ENCODE results near the gene CHAD.

CHAD gene

DNA sequence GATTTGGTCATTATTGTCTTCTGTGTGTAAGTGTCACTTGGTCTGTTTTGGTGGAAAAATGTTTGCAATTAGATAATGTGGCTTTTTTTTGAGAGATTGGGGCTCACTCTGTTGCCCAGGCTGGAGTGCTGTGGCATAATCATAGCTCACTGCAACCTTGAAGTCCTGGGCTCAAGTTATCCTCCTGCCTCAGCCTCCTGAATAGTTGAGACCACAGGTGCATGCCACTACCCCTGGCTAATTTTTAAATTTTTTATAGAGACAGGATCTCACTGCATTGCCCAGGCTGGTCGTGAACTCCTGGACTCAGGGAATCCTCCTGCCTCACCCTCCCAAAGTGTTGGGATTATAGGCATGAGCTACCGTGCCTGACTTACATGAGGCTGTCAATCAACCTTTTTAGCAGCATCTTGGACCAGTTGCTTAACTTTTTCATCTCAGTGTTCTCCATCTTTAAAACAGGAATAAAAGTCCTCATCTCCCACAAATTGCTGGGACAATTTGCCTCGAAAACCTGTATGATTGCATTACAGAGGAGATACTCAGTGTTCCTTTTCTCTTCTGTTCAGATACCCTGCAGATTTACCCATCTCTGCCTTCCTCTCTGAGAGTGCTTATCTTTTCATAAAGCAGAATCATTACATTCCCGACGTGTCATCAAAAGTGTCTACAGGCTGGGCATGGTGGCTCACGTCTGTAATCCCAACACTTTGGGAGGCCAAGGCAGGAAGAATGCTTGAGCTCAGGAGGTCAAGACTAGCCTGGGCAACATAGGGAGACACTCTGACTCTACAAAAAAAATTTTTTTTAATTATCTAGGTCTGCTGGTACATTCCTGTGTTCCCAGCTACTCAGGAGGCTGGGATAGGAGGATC lies 23.6 kb downstream of the CHAD start:
- DNase-seq = no peak
- Histone ChIP-seq H3K4me1 (peaks cover 0 to 22% (median 4%) of the 10 kb centered on the region in 4 donors), H3K27me3 (no peaks in the 10 kb centered on the region), H3K9me3 (no peaks in the 10 kb centered on the region), H3K4me3 (no peak overlapping the region), H3K27ac (no peak overlapping the region), H3K36me3 (peaks cover 0 to 5% (median 0%) of the 10 kb centered on the region in 3 donors)
- intact Hi-C loops (cut with DNase I; ENCODE audit: low total_unique reads) = no loop called here
- TF ChIP-seq, protein P1, sequence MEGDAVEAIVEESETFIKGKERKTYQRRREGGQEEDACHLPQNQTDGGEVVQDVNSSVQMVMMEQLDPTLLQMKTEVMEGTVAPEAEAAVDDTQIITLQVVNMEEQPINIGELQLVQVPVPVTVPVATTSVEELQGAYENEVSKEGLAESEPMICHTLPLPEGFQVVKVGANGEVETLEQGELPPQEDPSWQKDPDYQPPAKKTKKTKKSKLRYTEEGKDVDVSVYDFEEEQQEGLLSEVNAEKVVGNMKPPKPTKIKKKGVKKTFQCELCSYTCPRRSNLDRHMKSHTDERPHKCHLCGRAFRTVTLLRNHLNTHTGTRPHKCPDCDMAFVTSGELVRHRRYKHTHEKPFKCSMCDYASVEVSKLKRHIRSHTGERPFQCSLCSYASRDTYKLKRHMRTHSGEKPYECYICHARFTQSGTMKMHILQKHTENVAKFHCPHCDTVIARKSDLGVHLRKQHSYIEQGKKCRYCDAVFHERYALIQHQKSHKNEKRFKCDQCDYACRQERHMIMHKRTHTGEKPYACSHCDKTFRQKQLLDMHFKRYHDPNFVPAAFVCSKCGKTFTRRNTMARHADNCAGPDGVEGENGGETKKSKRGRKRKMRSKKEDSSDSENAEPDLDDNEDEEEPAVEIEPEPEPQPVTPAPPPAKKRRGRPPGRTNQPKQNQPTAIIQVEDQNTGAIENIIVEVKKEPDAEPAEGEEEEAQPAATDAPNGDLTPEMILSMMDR (IDR thresholded peaks at IDR 0.05) = no peak

- Histone ChIP-seq H3K27me3 (no peaks in the 10 kb centered on the region), H3K9me3 (no peaks in the 10 kb centered on the region), H3K4me1 (peaks cover 0 to 23% (median 4%) of the 10 kb centered on the region in 4 donors), H3K27ac (no peak overlapping the region), H3K36me3 (no peaks in the 10 kb centered on the region), H3K4me3 (no peak overlapping the region)
- no peak for DNase-seq
- intact Hi-C loops (cut with DNase I; ENCODE audit: low total_unique reads) = no loop called here
- TF ChIP-seq, protein P1 (IDR thresholded peaks at IDR 0.05) = no peak
Measured at GRCh38 chr17:50443505-50443974, 25.1 kb downstream of the CHAD start.

DNA sequence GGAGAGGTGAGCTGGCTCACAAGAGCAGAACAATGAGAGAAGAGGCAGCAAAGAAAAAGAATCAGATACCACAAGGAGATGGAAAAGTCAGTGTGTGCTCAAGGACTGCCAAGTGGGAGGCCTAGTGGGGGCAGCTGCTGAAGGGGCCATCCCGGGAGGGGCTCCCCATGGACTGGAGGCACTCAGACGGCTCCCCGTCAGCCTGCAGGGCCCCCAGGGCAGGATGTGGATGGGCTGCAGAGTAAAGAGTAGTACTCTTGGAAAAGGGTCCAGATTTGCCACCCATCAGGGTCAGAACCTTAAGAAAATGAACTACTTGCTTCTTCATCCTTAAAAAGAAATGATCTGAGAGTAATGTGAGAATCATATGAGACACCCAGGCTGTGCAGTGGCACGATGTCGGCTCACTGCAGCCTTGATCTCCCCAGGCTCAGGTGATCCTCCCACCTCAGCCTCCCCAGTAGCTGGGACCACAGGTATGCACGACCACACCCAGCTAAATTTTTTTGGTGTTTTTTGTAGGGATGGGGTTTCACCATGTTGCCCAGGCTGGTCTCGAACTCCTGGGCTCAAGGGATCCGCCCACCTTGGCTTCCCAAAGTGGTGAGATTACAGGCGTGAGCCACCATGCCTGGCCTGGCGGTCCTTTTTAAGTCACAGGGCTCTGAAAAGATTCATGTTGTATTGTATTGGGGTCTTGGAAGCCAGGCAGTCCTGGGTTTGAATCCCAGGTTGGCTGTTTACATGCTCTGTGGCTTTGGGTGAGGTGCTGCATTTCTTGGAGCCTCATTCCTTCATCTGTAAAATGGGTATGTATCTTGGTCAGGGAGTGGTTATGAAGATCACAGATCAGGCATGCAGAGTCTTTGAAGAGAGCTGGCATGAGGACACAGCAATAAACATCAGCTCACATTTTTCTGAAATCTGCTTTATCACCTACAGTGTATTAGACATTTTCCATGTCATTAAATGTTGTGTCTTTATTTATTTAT lies 27.5 kb downstream of the CHAD start:
- no peak for DNase-seq
- no peaks in the 10 kb centered on the region for H3K27me3 ChIP-seq
- TF ChIP-seq, protein P1 (IDR thresholded peaks at IDR 0.05) = no peak
- no peaks in the 10 kb centered on the region for H3K36me3 ChIP-seq
- no peak overlapping the region for H3K27ac ChIP-seq
- intact Hi-C loops (cut with DNase I; ENCODE audit: low total_unique reads) = no loop called here
- H3K4me3 ChIP-seq = no peak overlapping the region
- peaks cover 0 to 23% (median 4%) of the 10 kb centered on the region in 4 donors for H3K4me1 ChIP-seq
- H3K9me3 ChIP-seq = no peaks in the 10 kb centered on the region

- TF ChIP-seq, protein P1 (IDR thresholded peaks at IDR 0.05) = no peak
- H3K27ac ChIP-seq = no peak overlapping the region
- H3K27me3 ChIP-seq = no peaks in the 10 kb centered on the region
- H3K9me3 ChIP-seq = no peaks in the 10 kb centered on the region
- intact Hi-C loops (cut with DNase I; ENCODE audit: low total_unique reads) = no loop called here
- H3K36me3 ChIP-seq = no peaks in the 10 kb centered on the region
- H3K4me1 ChIP-seq = peaks cover 0 to 23% (median 4%) of the 10 kb centered on the region in 4 donors
- no peak overlapping the region for H3K4me3 ChIP-seq
- no peak for DNase-seq
Measured at GRCh38 chr17:50440172-50440837, 28.4 kb downstream of the CHAD start.

GRCh38 chr17:50439008-50439407 lies 29.7 kb downstream of the CHAD start:
- intact Hi-C loops (cut with DNase I; ENCODE audit: low total_unique reads) = no loop called here
- no peaks in the 10 kb centered on the region for H3K9me3 ChIP-seq
- peaks cover 0 to 23% (median 4%) of the 10 kb centered on the region in 4 donors for H3K4me1 ChIP-seq
- H3K4me3 ChIP-seq = no peak overlapping the region
- H3K27ac ChIP-seq = no peak overlapping the region
- DNase-seq = no peak
- no peaks in the 10 kb centered on the region for H3K27me3 ChIP-seq
- H3K36me3 ChIP-seq = no peaks in the 10 kb centered on the region
- TF ChIP-seq, protein P1 (IDR thresholded peaks at IDR 0.05) = no peak

Measured in tibial artery (tissue), 4 donors.